HEK293 (cell line): ENCODE measurements around the gene CDK11B.

ENCODE experiments used
- CTCF ChIA-PET: fragments of 350-600 bp; formaldehyde crosslinking; extraction: SDS; loops from one replicate; lab custom pipeline; 2021; ENCODE audit warnings: antibody characterized with exemption; lab: Yijun Ruan, JAX
- POLR2A ChIA-PET: fragments of 300-600 bp; formaldehyde crosslinking; extraction: SDS; loops from one replicate; lab custom pipeline; 2020; ENCODE audit warnings: antibody characterized with exemption, inconsistent platforms; lab: Yijun Ruan, JAX
- H3K27ac ChIP-seq: fragments of 200-500 bp; sonication (Bioruptor generic); 2 replicates; pipeline ENCODE4 v1.5.1; 2014; ENCODE audit warnings: low read depth, low read length, control low read depth, inconsistent platforms; ENCODE audit errors: extremely low read depth
- H3K36me3 ChIP-seq, 2 experiments: fragments of 200-500 bp in 1 of 2; sonication (Bioruptor generic) in 1 of 2; 1 replicate in 1 of 2; 2 replicates in 1 of 2; pipeline ENCODE4 v1.5.1; 2014 to 2017; ENCODE audit warnings: inconsistent platforms in 2 of 2, low read length in 2 of 2; ENCODE audit not compliant: control insufficient read depth in 2 of 2, insufficient read depth in 1 of 2
- H3K4me1 ChIP-seq: fragments of 200-500 bp; sonication (Bioruptor generic); 2 replicates; pipeline ENCODE4 v1.5.1; 2014; ENCODE audit warnings: mild to moderate bottlenecking, low read length, inconsistent platforms; ENCODE audit not compliant: control insufficient read depth, insufficient read depth
- H3K4me3 ChIP-seq: 2 replicates; pipeline ENCODE4 v1.5.1; 2011; ENCODE audit warnings: low read depth, mild to moderate bottlenecking, control low read depth, low read length, moderate library complexity
- H3K9me3 ChIP-seq: fragments of 200-500 bp; sonication (Bioruptor generic); 2 replicates; pipeline ENCODE4 v1.5.1; 2014; ENCODE audit warnings: low read depth, low read length, inconsistent platforms; ENCODE audit not compliant: control insufficient read depth, insufficient read depth
- EGR2 ChIP-seq: fragments of 450-650 bp; formaldehyde crosslinking; IDR thresholded peaks from 2 replicates; pipeline ENCODE4 v1.5.1; 2016; ENCODE audit warnings: low read depth, missing biosample characterization, missing genetic modification characterization
- GFI1B ChIP-seq: fragments of 450-650 bp; formaldehyde crosslinking; IDR thresholded peaks from 2 replicates; pipeline ENCODE4 v1.5.1; 2016; ENCODE audit warnings: missing biosample characterization, missing genetic modification characterization
- GLIS1 ChIP-seq: fragments of 450-650 bp; formaldehyde crosslinking; IDR thresholded peaks from 2 replicates; pipeline ENCODE4 v1.5.1; 2016; ENCODE audit warnings: missing biosample characterization, missing genetic modification characterization
- IKZF3 ChIP-seq: fragments of 450-650 bp; IDR thresholded peaks from 2 replicates; pipeline ENCODE4 v1.5.0; 2018; ENCODE audit warnings: missing biosample characterization, mild to moderate bottlenecking, missing genetic modification characterization, moderate library complexity
- REPIN1 ChIP-seq: fragments of 450-650 bp; formaldehyde crosslinking; IDR thresholded peaks from 2 replicates; pipeline ENCODE4 v1.5.1; 2017; ENCODE audit warnings: missing biosample characterization, missing genetic modification characterization, low read depth
- ZBTB1 ChIP-seq: fragments of 450-650 bp; formaldehyde crosslinking; IDR thresholded peaks from 2 replicates; pipeline ENCODE4 v1.5.1; 2016; ENCODE audit warnings: missing biosample characterization, missing genetic modification characterization
- ZBTB11 ChIP-seq: fragments of 450-650 bp; formaldehyde crosslinking; conservative IDR thresholded peaks from 2 replicates; pipeline ENCODE4 v1.5.1; 2016; ENCODE audit warnings: low read depth, missing biosample characterization, missing genetic modification characterization
- ZBTB17 ChIP-seq: fragments of 450-650 bp; formaldehyde crosslinking; IDR thresholded peaks from 2 replicates; pipeline ENCODE4 v1.5.1; 2016; ENCODE audit warnings: missing biosample characterization, missing genetic modification characterization
- ZBTB44 ChIP-seq: fragments of 450-650 bp; IDR thresholded peaks from 2 replicates; pipeline ENCODE4 v1.5.1; 2018; ENCODE audit warnings: missing biosample characterization, mild to moderate bottlenecking, missing genetic modification characterization
- ZFHX2 ChIP-seq: fragments of 450-650 bp; formaldehyde crosslinking; conservative IDR thresholded peaks from 2 replicates; pipeline ENCODE4 v1.5.1; 2016; ENCODE audit warnings: missing biosample characterization, missing genetic modification characterization
- ZNF175 ChIP-seq: fragments of 450-650 bp; formaldehyde crosslinking; IDR thresholded peaks from 2 replicates; pipeline ENCODE4 v1.5.1; 2016; ENCODE audit warnings: missing biosample characterization, missing genetic modification characterization
- ZNF324 ChIP-seq: fragments of 450-650 bp; formaldehyde crosslinking; IDR thresholded peaks from 2 replicates; pipeline ENCODE4 v1.5.1; 2016; ENCODE audit warnings: missing biosample characterization, missing genetic modification characterization
- ZNF423 ChIP-seq: fragments of 450-650 bp; formaldehyde crosslinking; IDR thresholded peaks from 2 replicates; pipeline ENCODE4 v1.5.1; 2016; ENCODE audit warnings: missing biosample characterization, missing genetic modification characterization
- ZNF433 ChIP-seq: fragments of 450-650 bp; formaldehyde crosslinking; IDR thresholded peaks from 2 replicates; pipeline ENCODE4 v1.5.1; 2016; ENCODE audit warnings: missing biosample characterization, missing genetic modification characterization, low read depth
- ZNF449 ChIP-seq: fragments of 450-650 bp; formaldehyde crosslinking; IDR thresholded peaks from 2 replicates; pipeline ENCODE4 v1.5.1; 2017; ENCODE audit warnings: missing biosample characterization, mild to moderate bottlenecking, missing genetic modification characterization, moderate library complexity
- ZNF544 ChIP-seq: fragments of 450-650 bp; formaldehyde crosslinking; IDR thresholded peaks from 2 replicates; pipeline ENCODE4 v1.5.0; 2017; ENCODE audit warnings: missing biosample characterization, missing genetic modification characterization
- ZNF621 ChIP-seq: fragments of 450-650 bp; formaldehyde crosslinking; IDR thresholded peaks from 2 replicates; pipeline ENCODE4 v1.5.1; 2017; ENCODE audit warnings: missing biosample characterization, missing genetic modification characterization
- ZNF626 ChIP-seq: fragments of 450-650 bp; sonication (Bioruptor Pico); formaldehyde crosslinking; IDR thresholded peaks from 2 replicates; pipeline ENCODE4 v1.5.1; 2018; ENCODE audit warnings: missing biosample characterization, missing genetic modification characterization, inconsistent platforms
- ZNF639 ChIP-seq: fragments of 450-650 bp; formaldehyde crosslinking; IDR thresholded peaks from 2 replicates; pipeline ENCODE4 v1.5.1; 2016; ENCODE audit warnings: missing biosample characterization, missing genetic modification characterization

CDK11B gene

GRCh38 chr1:1630965-1631781 is 27.6 kb downstream of the CDK11B start:
- POLR2A ChIA-PET: interaction anchor here (0.7 to 0.9 kb wide), 2 partner anchors 9 to 62 kb away, joined by 4 to 8 read pairs; no protein-coding TSS in a partner anchor
- CTCF ChIA-PET: no interaction called here
- no peaks in the 10 kb centered on the region for H3K4me1 ChIP-seq
- no peaks in the 10 kb centered on the region for H3K9me3 ChIP-seq
- peaks cover 0 to 21% of the 10 kb centered on the region in 2 experiments; a peak in 1 of 3 replicates for H3K36me3 ChIP-seq
- no peak overlapping the region for H3K4me3 ChIP-seq
- no peak overlapping the region for H3K27ac ChIP-seq
- TF ChIP-seq ZNF175 (tag by site-specific recombination): no peak
- TF ChIP-seq ZBTB44 (tag by site-specific recombination): no peak
- TF ChIP-seq ZNF626: no peak
- no peak for TF ChIP-seq ZFHX2 (tag by site-specific recombination)
- no peak for TF ChIP-seq GFI1B (tag by site-specific recombination)
- no peak for TF ChIP-seq ZNF449 (tag by site-specific recombination)
- TF ChIP-seq ZNF433 (tag by site-specific recombination): no peak
- no peak for TF ChIP-seq ZNF324 (tag by site-specific recombination)
- no peak for TF ChIP-seq ZBTB1 (tag by site-specific recombination)
- TF ChIP-seq ZNF544 (tag by site-specific recombination): no peak
- TF ChIP-seq ZNF639: no peak
- TF ChIP-seq ZBTB17 (tag by site-specific recombination): no peak
- TF ChIP-seq GLIS1: no peak
- no peak for TF ChIP-seq REPIN1 (tag by site-specific recombination)
- TF ChIP-seq EGR2: no peak
- TF ChIP-seq ZNF423 (tag by site-specific recombination): no peak
- TF ChIP-seq ZBTB11 (tag by site-specific recombination): no peak
- no peak for TF ChIP-seq ZNF621 (tag by site-specific recombination)
- TF ChIP-seq IKZF3 (tag by site-specific recombination): no peak
